Loucy (cell line): ENCODE measurements around the gene NGFR.
A peak's percentile ranks its signal among the peaks of the same experiment; 100 is the strongest.

Experiments used
- H2AFZ ChIP-seq: fragments of 200-600 bp; sonication (generic); 2 replicates; pipeline ENCODE4 v1.6.0; 2016; ENCODE audit warnings: antibody characterized with exemption, mild to moderate bottlenecking, low read length, moderate library complexity
- H3F3A ChIP-seq: fragments of 200-600 bp; 2 replicates; pipeline ENCODE4 v1.6.0; 2016; ENCODE audit warnings: antibody characterized with exemption, low read depth, mild to moderate bottlenecking
- H3K27me3 ChIP-seq: fragments of 200-600 bp; sonication (generic); 2 replicates; pipeline ENCODE4 v1.6.1; 2014; ENCODE audit warnings: low read length, mild to moderate bottlenecking; ENCODE audit not compliant: insufficient read depth, poor library complexity, severe bottlenecking
- H3K36me3 ChIP-seq: fragments of 200-600 bp; sonication (generic); 2 replicates; pipeline ENCODE4 v1.6.1; 2016; ENCODE audit warnings: low read length; ENCODE audit not compliant: insufficient read depth
- H3K4me1 ChIP-seq: fragments of 200-600 bp; sonication (generic); 2 replicates; pipeline ENCODE4 v1.5.1; 2014; ENCODE audit warnings: low read length, mild to moderate bottlenecking; ENCODE audit not compliant: insufficient read depth, poor library complexity, severe bottlenecking
- H3K4me2 ChIP-seq: fragments of 200-600 bp; sonication (generic); 2 replicates; pipeline ENCODE4 v1.6.0; 2014; ENCODE audit warnings: antibody characterized with exemption, low read length, low read depth, mild to moderate bottlenecking; ENCODE audit not compliant: poor library complexity, severe bottlenecking
- H3K4me3 ChIP-seq: fragments of 200-600 bp; sonication (generic); 2 replicates; pipeline ENCODE4 v1.5.1; 2014; ENCODE audit warnings: low read length, mild to moderate bottlenecking, mixed read lengths; ENCODE audit not compliant: poor library complexity, severe bottlenecking
- H3K79me2 ChIP-seq: fragments of 200-600 bp; sonication (generic); 2 replicates; pipeline ENCODE4 v1.6.1; 2014; ENCODE audit warnings: low read length; ENCODE audit not compliant: insufficient read depth
- H3K9ac ChIP-seq: fragments of 200-600 bp; sonication (generic); 2 replicates; pipeline ENCODE4 v1.6.0; 2014; ENCODE audit warnings: mild to moderate bottlenecking, low read depth, low read length, moderate library complexity; ENCODE audit not compliant: poor library complexity, severe bottlenecking
- H3K9me2 ChIP-seq: fragments of 200-600 bp; sonication (generic); replicated peaks from 2 replicates; pipeline ENCODE4 v1.6.1; 2016; ENCODE audit warnings: low read depth, low read length, mixed read lengths
- H3K9me3 ChIP-seq: fragments of 200-600 bp; sonication (generic); 2 replicates; pipeline ENCODE4 v1.6.1; 2014; ENCODE audit warnings: mild to moderate bottlenecking, antibody characterized with exemption, low read length, low read depth; ENCODE audit not compliant: insufficient read depth
- H4K20me1 ChIP-seq: fragments of 200-600 bp; sonication (generic); 2 replicates; pipeline ENCODE4 v1.6.0; 2014; ENCODE audit warnings: antibody characterized with exemption, low read length, mild to moderate bottlenecking; ENCODE audit not compliant: insufficient read depth, poor library complexity, severe bottlenecking
- CTCF ChIP-seq: fragments of 200-600 bp; sonication (generic); conservative IDR thresholded peaks from 2 replicates; pipeline ENCODE4 v1.5.1; 2014; ENCODE audit warnings: mild to moderate bottlenecking, antibody characterized with exemption, low read length
- EZH2phosphoT487 ChIP-seq: fragments of 200-600 bp; IDR thresholded peaks from 2 replicates; pipeline ENCODE4 v1.6.1; 2018; ENCODE audit warnings: antibody characterized with exemption, mild to moderate bottlenecking, moderate library complexity, borderline replicate concordance

Gene NGFR, protein sequence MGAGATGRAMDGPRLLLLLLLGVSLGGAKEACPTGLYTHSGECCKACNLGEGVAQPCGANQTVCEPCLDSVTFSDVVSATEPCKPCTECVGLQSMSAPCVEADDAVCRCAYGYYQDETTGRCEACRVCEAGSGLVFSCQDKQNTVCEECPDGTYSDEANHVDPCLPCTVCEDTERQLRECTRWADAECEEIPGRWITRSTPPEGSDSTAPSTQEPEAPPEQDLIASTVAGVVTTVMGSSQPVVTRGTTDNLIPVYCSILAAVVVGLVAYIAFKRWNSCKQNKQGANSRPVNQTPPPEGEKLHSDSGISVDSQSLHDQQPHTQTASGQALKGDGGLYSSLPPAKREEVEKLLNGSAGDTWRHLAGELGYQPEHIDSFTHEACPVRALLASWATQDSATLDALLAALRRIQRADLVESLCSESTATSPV

DNA sequence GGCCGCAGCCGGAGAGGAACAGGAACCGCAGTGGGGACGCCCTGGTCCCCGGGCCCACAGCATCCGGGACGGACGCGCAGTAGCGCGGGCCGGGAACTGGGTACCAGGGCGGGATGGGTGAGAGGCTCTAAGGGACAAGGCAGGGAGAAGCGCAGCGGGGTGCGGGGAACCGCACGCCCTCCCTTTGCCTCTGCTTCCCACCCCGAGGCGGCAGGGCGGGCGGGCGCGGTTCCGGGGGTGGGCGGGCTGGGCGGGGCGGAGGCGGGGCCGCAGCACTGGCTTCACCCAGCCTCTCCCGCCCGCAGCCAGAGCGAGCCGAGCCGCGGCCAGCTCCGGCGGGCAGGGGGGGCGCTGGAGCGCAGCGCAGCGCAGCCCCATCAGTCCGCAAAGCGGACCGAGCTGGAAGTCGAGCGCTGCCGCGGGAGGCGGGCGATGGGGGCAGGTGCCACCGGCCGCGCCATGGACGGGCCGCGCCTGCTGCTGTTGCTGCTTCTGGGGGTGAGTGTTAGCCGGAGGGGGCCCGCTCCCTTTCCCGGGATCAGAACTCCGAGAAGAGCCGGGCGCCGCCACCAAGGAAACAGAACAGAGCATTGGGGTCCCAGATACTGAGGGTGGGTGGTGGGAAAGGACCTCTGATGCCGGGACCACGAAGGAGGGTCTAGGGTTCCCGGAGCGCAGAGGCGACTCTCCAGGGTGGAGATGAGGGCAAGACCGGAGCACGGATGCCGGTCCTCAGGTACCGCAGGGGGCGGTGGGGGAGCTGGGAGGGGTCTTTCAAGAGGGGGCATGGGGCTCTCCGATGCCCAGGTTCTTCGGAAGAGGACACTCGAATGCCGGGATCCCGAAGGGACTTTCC is at the start of gene NGFR:
TSS of gene NGFR (plus strand) at position 308 of the 856 bp plus-strand sequence. CDS start at position 433, 125 bp downstream.
- peak within 1 kb of the TSS; percentile 65 for H3K9ac ChIP-seq
- peak within 1 kb of the TSS; percentile 91 for H3K4me2 ChIP-seq
- H4K20me1 ChIP-seq, result no peaks in the 10 kb centered on the region
- H3K4me3 ChIP-seq, result peak within 1 kb of the TSS; percentile 72
- no peaks in the 10 kb centered on the region for H3F3A ChIP-seq
- H3K27me3 ChIP-seq, result no peaks in the 10 kb centered on the region
- H3K9me3 ChIP-seq, result no peaks in the 10 kb centered on the region
- no peaks in the 10 kb centered on the region for H3K79me2 ChIP-seq
- TF ChIP-seq EZH2phosphoT487 (no peak), CTCF (0 out of 2 replicates have a peak, but pooled peaks have one; percentile 28)
- no peaks in the 10 kb centered on the region for H3K9me2 ChIP-seq
- no peaks in the 10 kb centered on the region for H3K36me3 ChIP-seq
- peak within 1 kb of the TSS; percentile 88 for H2AFZ ChIP-seq
- peaks cover 22% of the 10 kb centered on the region for H3K4me1 ChIP-seq

DNA sequence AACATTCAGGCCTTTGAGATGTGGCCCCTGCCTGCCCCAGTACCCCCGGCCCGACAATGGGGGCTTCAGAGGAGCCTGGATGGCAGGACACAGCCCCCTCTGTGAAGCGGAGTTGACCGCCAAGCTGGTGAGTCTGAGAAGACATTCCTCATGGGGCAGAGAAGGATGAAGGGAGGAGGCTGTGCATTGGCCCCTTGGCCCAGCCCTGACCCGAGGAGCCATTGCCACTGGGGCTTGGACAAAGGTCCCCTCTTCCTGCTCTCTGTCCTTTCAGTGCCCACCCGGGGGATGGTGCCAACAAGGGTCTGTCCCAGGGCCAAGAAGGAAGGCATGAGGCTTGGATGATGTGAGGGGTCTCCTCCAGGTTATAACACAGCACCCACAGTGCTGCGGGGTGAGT is 49.5 kb upstream of the NGFR start:
- Histone ChIP-seq H3K4me3 (no peak overlapping the region), H3K27me3 (no peaks in the 10 kb centered on the region), H3K9me3 (no peaks in the 10 kb centered on the region), H3F3A (peaks cover 3% of the 10 kb centered on the region), H3K36me3 (no peaks in the 10 kb centered on the region), H4K20me1 (no peaks in the 10 kb centered on the region), H3K9ac (no peak overlapping the region), H2AFZ (no peak overlapping the region), H3K4me2 (no peak overlapping the region), H3K4me1 (peaks cover 23% of the 10 kb centered on the region), H3K9me2 (no peaks in the 10 kb centered on the region), H3K79me2 (no peaks in the 10 kb centered on the region)
- TF ChIP-seq EZH2phosphoT487 (no peak), CTCF (no peak)

DNA sequence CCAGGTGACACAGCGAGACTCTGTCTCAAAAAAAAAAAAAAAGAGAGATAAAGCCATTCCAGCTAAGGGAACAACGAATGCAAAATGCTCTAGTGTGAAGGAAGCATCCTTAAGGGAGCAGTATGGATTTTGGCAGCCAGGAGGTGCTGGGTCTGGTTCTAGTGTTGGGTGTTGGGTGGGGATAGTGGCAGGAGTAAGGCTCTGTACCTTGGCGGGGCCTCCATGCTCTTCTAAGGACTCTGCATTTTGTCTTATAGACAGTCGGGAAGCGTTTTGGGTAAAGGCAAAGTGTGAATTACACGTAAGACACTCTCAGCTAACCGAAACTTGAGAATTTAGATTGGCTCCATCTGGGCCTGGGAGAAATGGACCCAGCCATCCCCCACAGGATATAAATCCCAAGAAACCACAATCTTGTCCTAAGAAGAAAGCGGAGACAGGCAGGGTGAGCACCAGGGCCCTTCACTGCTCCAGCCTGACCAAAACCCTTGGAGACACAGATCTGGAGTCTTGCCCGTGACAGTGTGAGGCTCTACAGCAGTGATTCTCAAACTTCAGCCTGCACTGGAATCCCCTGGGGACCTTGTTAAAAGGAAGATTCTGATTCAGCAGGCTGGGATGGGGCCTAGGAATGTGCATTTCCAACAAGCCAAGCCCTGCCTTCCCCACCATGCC is 47.3 kb upstream of the NGFR start:
- Histone ChIP-seq H3K4me1 (peaks cover 45% of the 10 kb centered on the region), H3K27me3 (no peaks in the 10 kb centered on the region), H3K9ac (no peak overlapping the region), H3F3A (peaks cover 4% of the 10 kb centered on the region), H2AFZ (no peak overlapping the region; the same call in 1 of the 2 replicates), H4K20me1 (no peaks in the 10 kb centered on the region), H3K4me3 (no peak overlapping the region), H3K4me2 (no peak overlapping the region), H3K9me2 (no peaks in the 10 kb centered on the region), H3K36me3 (no peaks in the 10 kb centered on the region), H3K79me2 (no peaks in the 10 kb centered on the region), H3K9me3 (no peaks in the 10 kb centered on the region)
- TF ChIP-seq CTCF (0 out of 2 replicates have a peak, but pooled peaks have one; percentile 12), EZH2phosphoT487 (no peak)
